Spleen (tissue), 7 donors: ENCODE data around the gene MEIKIN.

Experiments used
- POLR2A ChIP-seq, 3 donors: fragments of 450-650 bp; IDR thresholded peaks; one replicate each; pipeline ENCODE4 v1.5.1; 2017; ENCODE audit warnings: antibody characterized with exemption in 3 of 3, mild to moderate bottlenecking in 1 of 3
- POLR2AphosphoS5 ChIP-seq, 3 donors: sonication (generic); formaldehyde crosslinking; IDR thresholded peaks; one replicate each; pipeline ENCODE4 v1.5.1; 2017; ENCODE audit warnings: antibody characterized with exemption in 3 of 3
- TF ChIP-seq, protein P1 (sequence below), 11 experiments: fragments of 200-600 bp in 7 of 11; fragments of 450-650 bp in 4 of 11; sonication (generic) in 4 of 11; IDR thresholded peaks in 8 of 11; conservative IDR thresholded peaks in 3 of 11; 1 replicate in 7 of 11; 2 replicates in 4 of 11; pipeline versions ENCODE4 v1.4.0 to v1.8.0; 2016 to 2021; ENCODE audit warnings: antibody characterized with exemption in 11 of 11, inconsistent platforms in 4 of 11, mild to moderate bottlenecking in 1 of 11
- donor health status: DM: no; HTN: no; CAD: no; lungs with moderate emphysema.
- donor health status: DM: no; HTN: no; CAD: no.
- donor health status: DM: no; HTN: no; CAD: no.

DNA sequence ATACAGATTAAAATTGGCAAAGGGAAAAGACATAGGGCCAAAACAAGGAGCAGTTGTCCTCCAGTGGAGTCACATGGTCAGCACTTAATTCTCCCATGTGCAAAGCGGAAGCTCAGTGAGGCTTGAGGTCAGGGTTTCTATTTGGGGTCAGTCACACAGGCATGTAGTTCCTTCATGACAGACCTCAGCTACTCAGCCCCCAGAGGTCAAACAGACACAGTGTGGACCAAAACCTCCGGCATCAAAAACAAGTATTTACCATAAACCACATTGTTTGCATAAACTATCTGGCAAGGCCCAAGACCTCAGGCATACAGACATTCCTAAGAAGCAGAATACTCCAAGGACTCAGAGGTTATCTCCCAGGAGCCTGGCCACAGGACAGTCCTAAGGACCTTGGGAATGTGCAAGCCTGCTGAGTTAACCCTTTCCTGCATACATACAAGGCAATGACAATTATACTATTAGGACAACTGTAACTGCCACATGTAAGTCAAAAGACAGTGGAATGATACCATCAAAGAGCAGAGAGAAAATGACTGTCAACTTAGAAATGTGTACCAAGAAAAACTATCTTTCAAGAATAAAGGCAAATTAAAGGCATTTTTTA is 120.0 kb downstream of the MEIKIN start:
- TF ChIP-seq, protein P1, sequence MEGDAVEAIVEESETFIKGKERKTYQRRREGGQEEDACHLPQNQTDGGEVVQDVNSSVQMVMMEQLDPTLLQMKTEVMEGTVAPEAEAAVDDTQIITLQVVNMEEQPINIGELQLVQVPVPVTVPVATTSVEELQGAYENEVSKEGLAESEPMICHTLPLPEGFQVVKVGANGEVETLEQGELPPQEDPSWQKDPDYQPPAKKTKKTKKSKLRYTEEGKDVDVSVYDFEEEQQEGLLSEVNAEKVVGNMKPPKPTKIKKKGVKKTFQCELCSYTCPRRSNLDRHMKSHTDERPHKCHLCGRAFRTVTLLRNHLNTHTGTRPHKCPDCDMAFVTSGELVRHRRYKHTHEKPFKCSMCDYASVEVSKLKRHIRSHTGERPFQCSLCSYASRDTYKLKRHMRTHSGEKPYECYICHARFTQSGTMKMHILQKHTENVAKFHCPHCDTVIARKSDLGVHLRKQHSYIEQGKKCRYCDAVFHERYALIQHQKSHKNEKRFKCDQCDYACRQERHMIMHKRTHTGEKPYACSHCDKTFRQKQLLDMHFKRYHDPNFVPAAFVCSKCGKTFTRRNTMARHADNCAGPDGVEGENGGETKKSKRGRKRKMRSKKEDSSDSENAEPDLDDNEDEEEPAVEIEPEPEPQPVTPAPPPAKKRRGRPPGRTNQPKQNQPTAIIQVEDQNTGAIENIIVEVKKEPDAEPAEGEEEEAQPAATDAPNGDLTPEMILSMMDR (IDR thresholded peaks at IDR 0.05 in 8 of 11, conservative IDR thresholded peaks at IDR 0.05 in 3 of 11): no peak
- TF ChIP-seq POLR2A (IDR thresholded peaks at IDR 0.05) (no peak), POLR2AphosphoS5 (IDR thresholded peaks at IDR 0.05) (no peak)
